ENCODE data around the gene LTB4R.

LTB4R gene, protein sequence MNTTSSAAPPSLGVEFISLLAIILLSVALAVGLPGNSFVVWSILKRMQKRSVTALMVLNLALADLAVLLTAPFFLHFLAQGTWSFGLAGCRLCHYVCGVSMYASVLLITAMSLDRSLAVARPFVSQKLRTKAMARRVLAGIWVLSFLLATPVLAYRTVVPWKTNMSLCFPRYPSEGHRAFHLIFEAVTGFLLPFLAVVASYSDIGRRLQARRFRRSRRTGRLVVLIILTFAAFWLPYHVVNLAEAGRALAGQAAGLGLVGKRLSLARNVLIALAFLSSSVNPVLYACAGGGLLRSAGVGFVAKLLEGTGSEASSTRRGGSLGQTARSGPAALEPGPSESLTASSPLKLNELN

DNA sequence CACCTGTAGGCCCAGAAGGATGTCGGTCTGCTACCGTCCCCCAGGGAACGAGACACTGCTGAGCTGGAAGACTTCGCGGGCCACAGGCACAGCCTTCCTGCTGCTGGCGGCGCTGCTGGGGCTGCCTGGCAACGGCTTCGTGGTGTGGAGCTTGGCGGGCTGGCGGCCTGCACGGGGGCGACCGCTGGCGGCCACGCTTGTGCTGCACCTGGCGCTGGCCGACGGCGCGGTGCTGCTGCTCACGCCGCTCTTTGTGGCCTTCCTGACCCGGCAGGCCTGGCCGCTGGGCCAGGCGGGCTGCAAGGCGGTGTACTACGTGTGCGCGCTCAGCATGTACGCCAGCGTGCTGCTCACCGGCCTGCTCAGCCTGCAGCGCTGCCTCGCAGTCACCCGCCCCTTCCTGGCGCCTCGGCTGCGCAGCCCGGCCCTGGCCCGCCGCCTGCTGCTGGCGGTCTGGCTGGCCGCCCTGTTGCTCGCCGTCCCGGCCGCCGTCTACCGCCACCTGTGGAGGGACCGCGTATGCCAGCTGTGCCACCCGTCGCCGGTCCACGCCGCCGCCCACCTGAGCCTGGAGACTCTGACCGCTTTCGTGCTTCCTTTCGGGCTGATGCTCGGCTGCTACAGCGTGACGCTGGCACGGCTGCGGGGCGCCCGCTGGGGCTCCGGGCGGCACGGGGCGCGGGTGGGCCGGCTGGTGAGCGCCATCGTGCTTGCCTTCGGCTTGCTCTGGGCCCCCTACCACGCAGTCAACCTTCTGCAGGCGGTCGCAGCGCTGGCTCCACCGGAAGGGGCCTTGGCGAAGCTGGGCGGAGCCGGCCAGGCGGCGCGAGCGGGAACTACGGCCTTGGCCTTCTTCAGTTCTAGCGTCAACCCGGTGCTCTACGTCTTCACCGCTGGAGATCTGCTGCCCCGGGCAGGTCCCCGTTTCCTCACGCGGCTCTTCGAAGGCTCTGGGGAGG, at the start of gene LTB4R:
LTB4R (plus strand) TSS at position 857 of the 959 bp plus-strand sequence. CDS start 4,150 bp downstream, outside the sequence.
- peak; percentile 85 for DNase-seq (ENCODE audit: low spot score)
- peak; percentile 44 for TF ChIP-seq CTCF (IDR thresholded peaks at IDR 0.05; ENCODE audit: extremely low read depth, missing control alignments)

DNA sequence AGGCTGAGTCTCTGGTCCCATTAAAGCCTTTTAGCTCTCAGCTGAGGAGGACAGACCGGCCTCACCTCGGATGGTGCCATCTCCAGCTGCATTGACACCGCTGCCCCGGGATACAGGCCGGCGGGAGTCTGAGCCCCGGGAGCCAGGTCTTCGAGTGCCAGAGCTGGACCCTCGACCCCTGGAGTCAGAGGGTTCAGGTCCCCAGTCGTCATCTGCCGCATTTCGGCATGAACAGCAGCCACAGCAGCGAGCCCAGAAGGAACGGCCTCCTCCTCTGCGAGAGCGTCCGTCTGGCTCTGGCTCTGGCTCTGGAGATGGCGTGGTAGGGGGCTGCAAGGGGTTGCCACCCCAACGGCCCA, 49.4 kb upstream of the LTB4R start:
- no peak for TF ChIP-seq CTCF (IDR thresholded peaks at IDR 0.05; ENCODE audit: extremely low read depth, missing control alignments)
- DNase-seq (ENCODE audit: low spot score), result no peak

GRCh38 chr14:24262821-24263733, 48.2 kb upstream of the LTB4R start, which contains the start of gene TGM1:
Gene TGM1, minus strand, starts transcription at chr14:24263177. Its CDS starts 825 bp downstream, at chr14:24262352.
- DNase-seq (ENCODE audit: low spot score), result no peak
- TF ChIP-seq CTCF (IDR thresholded peaks at IDR 0.05; ENCODE audit: extremely low read depth, missing control alignments), result no peak

GRCh38 chr14:24263848-24264247, 47.5 kb upstream of the LTB4R start:
- no peak for DNase-seq (ENCODE audit: low spot score)
- TF ChIP-seq CTCF (IDR thresholded peaks at IDR 0.05; ENCODE audit: extremely low read depth, missing control alignments), result no peak

- DNase-seq (ENCODE audit: low spot score), result no peak
- TF ChIP-seq CTCF (IDR thresholded peaks at IDR 0.05; ENCODE audit: extremely low read depth, missing control alignments), result no peak
Observed at GRCh38 chr14:24264298-24264697, 47.0 kb upstream of the LTB4R start.

GRCh38 chr14:24266344-24267244, 44.7 kb upstream of the LTB4R start:
- DNase-seq (ENCODE audit: low spot score), result no peak
- TF ChIP-seq CTCF (IDR thresholded peaks at IDR 0.05; ENCODE audit: extremely low read depth, missing control alignments), result no peak
